IPS-18a (cell line): Measurements from ENCODE around the gene SF3A2.

Source experiments
- H3K27ac ChIP-seq: one replicate; pipeline ENCODE4 v1.5.1; 2013; ENCODE audit warnings: low read length
- H3K27me3 ChIP-seq: one replicate; pipeline ENCODE4 v1.6.1; 2013; ENCODE audit warnings: mild to moderate bottlenecking, low read length; ENCODE audit not compliant: control insufficient read depth, insufficient read depth
- H3K36me3 ChIP-seq: one replicate; pipeline ENCODE4 v1.6.1; 2013; ENCODE audit warnings: low read depth, low read length; ENCODE audit not compliant: control insufficient read depth
- H3K4me1 ChIP-seq: one replicate; pipeline ENCODE4 v1.6.1; 2013; ENCODE audit warnings: low read depth, low read length; ENCODE audit not compliant: control insufficient read depth
- H3K4me3 ChIP-seq: one replicate; pipeline ENCODE4 v1.5.1; 2013; ENCODE audit warnings: low read length
- H3K9ac ChIP-seq: one replicate; pipeline ENCODE4 v1.6.1; 2013; ENCODE audit warnings: mild to moderate bottlenecking, low read length, moderate library complexity
- H3K9me3 ChIP-seq: one replicate; pipeline ENCODE4 v1.6.1; 2013; ENCODE audit warnings: low read depth, low read length; ENCODE audit not compliant: control insufficient read depth

SF3A2 gene

DNA sequence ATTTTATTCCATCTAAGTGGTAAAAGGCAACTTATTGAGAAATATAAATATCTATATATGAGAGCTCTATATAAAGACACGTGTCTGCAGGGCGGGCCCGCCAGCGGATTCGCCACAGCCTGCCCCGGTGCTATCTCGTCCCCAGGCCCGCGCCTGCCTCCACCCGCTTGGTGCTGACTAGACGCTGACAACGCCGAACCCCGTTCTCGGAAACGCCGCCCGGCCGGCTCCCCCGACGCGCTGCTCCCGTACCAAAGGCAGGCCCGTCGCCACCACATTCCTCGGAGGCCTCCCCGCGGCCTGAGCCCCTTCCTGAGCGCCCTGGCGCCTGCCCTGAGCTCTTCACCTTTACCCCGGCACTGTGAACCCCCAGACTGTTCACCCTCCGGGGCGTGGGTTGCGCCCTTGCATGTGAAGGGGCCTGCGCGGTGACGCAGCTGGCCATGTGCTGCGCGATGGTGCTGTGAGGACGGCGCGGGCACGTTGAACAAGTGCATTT, 6.5 kb upstream of the SF3A2 start:
- Histone ChIP-seq H3K27me3 (no peaks in the 10 kb centered on the region), H3K36me3 (peaks cover 34% of the 10 kb centered on the region), H3K4me3 (no peak overlapping the region), H3K27ac (no peak overlapping the region), H3K9ac (no peak overlapping the region), H3K4me1 (no peaks in the 10 kb centered on the region), H3K9me3 (no peaks in the 10 kb centered on the region)

DNA sequence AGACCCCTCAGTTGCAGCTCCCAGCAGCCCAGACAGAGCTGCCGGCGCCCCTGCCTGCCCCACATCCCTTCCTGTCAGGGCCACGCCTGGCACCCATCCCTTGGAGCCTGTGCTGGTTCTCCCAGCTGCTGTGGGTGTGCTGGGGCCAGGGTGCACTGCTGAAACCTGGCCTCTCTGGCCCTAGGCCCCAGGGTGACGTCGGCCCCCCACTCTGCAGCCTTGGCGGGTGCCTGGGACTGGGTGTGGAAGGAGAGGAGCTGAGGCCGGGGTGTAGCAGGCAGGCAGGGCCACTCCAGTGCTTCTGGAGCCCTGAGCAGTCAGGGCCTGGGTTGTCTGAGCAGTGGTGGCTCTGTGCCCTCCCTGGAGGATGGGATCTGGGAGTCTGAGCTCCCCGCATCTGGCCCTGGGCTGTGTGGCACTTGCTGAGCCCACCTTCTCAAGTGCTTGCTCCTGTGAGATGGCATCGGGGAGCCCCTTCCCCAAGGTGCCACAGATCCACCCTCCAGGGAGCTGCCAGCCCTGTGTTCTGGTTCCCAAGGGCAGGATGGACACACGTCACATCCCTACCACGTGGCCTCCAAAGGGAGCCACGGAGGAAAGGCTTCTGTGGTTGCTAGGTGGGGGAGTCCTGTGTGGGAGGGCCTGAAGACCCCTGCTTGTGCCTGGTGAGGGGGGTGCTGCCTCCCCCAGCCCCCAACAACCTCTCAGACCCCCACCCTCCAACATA, 5.7 kb upstream of the SF3A2 start:
- no peaks in the 10 kb centered on the region for H3K4me1 ChIP-seq
- no peaks in the 10 kb centered on the region for H3K9me3 ChIP-seq
- peaks cover 30% of the 10 kb centered on the region for H3K36me3 ChIP-seq
- H3K27me3 ChIP-seq: no peaks in the 10 kb centered on the region
- H3K9ac ChIP-seq: no peak overlapping the region
- no peak overlapping the region for H3K27ac ChIP-seq
- no peak overlapping the region for H3K4me3 ChIP-seq

DNA sequence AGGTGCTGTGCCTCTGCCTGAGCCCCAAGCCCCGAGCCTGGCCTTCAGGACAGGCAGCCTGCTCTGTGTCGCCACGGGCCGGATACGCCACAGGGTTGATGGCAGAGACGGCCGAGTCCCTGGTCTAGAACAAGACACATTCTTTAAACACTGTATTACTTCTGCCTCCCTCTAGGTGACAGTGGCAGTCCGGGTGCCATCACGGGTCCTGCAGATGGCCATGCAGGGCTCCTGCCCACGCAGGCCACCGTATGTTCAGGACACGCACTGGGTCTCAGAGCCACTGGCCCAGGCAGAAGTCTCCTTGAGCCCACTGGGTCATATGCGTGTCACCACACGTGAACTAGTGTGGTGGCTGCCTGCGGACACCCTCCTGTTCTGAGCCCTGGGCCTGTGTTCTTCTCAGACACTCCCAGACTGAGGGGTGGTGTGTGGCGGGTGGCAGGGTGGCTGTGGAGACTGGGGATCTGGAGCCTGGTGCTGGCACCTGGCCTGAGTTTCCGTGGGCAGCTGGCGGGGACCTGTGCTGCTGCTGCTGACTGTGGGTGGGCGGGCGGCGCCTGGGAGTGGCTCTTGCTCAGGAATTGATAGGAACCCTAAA, 4.9 kb upstream of the SF3A2 start:
- no peak overlapping the region for H3K4me3 ChIP-seq
- peaks cover 28% of the 10 kb centered on the region for H3K36me3 ChIP-seq
- H3K9ac ChIP-seq: no peak overlapping the region
- H3K27ac ChIP-seq: no peak overlapping the region
- no peaks in the 10 kb centered on the region for H3K9me3 ChIP-seq
- no peaks in the 10 kb centered on the region for H3K27me3 ChIP-seq
- no peaks in the 10 kb centered on the region for H3K4me1 ChIP-seq

DNA sequence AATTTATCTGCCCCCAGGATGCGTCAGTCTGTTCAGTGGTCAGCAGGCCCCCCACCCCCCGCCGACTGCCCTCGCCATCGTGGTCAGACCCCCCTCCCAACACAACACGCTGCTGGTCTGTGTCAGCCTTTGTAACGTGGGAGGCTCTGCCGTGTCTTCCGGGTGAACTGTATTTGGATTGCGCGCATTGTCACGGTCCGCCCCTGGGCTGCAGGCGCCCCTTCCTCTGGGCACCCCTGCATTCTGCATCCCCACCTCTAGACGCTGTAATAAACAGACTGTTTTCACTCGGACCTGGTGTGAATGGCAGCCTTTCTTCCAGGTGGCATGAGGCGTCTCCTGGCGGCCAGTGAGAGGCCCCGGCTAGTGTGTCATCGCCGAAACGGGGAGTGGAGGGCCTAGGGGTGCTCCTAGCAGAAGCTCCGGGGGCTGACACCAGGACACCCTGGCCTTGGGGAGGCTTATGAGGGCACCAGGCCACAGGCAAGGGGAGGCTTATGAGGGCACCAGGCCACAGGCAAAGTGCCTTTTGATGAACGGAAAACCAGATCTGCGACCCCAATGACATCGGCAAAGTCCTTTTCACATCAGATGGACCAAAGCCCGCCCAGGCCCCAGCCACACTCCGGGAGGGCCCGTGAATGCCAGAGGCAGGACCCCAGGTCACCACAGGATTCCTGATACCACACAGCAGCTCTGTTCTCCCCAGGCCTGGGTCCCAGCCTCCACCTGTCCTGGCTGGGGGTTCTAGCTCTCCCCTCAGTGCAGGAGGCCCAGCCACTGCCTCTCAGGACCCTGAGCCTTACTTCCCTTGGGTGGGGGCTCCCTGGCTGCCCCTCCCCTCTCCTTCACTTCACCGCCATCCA, 4.1 kb upstream of the SF3A2 start:
- H3K9me3 ChIP-seq: no peaks in the 10 kb centered on the region
- no peak overlapping the region for H3K9ac ChIP-seq
- peaks cover 2% of the 10 kb centered on the region for H3K4me1 ChIP-seq
- no peak overlapping the region for H3K4me3 ChIP-seq
- H3K27me3 ChIP-seq: no peaks in the 10 kb centered on the region
- H3K27ac ChIP-seq: no peak overlapping the region
- peaks cover 28% of the 10 kb centered on the region for H3K36me3 ChIP-seq

DNA sequence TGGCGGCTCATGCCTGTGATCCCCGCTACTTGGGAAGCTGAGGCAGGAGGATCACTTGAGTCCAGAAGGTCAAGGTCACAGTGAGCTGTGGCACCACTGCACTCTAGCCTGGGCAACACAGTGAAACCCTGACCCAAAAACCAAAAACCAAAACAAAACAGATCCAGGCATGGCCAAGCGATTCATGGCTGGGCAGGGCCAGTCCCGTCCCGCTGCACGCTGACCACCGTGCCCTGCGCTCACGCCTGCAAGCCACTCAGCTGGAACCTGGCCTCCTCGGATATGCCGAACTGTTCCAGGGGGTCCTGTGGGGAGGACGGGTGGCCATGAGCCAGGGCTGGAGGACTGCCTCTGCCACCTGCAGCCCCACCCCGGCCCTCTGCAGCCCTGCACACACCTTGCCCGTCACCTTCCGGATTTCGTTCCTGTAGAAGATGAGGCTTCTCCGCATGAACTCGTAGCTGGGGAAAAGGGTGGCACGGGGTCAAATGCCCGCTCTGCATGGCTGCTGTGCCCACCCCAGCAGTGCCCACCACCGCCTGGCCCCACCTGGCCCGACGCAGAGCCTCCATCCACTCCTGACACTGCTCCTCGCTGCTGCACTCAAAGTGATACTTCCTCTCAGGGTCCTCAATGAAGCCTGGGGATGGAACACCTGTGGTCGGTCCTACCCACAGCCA, 2.9 kb upstream of the SF3A2 start:
- Histone ChIP-seq H3K27me3 (no peaks in the 10 kb centered on the region), H3K27ac (no peak overlapping the region), H3K9me3 (no peaks in the 10 kb centered on the region), H3K4me3 (no peak overlapping the region), H3K9ac (no peak overlapping the region), H3K4me1 (peaks cover 15% of the 10 kb centered on the region), H3K36me3 (peaks cover 24% of the 10 kb centered on the region)

DNA sequence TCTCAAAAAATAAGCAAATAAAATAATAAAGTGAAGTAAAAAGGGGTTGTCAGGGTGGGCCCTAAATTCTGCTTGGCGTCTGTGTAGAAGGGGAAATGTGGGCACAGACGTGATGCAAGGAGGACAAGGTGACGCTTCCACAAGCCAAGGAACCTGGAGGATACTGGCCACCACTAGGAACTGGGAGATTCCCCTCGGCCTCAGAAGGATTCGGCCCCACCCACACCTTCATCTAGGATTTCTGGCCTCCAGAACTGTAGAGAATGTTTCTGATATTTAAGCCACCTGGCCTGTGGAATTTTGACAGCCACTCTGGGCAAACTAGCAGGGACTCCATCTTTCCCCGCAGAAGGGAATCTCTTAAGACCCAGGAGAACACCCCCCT, 1.6 kb upstream of the SF3A2 start:
- H3K27me3 ChIP-seq: no peaks in the 10 kb centered on the region
- peak overlapping the region; percentile 90 for H3K4me3 ChIP-seq
- H3K27ac ChIP-seq: peak overlapping the region; percentile 24
- H3K9ac ChIP-seq: peak overlapping the region; percentile 91
- H3K4me1 ChIP-seq: peaks cover 23% of the 10 kb centered on the region
- peaks cover 20% of the 10 kb centered on the region for H3K36me3 ChIP-seq
- no peaks in the 10 kb centered on the region for H3K9me3 ChIP-seq

DNA sequence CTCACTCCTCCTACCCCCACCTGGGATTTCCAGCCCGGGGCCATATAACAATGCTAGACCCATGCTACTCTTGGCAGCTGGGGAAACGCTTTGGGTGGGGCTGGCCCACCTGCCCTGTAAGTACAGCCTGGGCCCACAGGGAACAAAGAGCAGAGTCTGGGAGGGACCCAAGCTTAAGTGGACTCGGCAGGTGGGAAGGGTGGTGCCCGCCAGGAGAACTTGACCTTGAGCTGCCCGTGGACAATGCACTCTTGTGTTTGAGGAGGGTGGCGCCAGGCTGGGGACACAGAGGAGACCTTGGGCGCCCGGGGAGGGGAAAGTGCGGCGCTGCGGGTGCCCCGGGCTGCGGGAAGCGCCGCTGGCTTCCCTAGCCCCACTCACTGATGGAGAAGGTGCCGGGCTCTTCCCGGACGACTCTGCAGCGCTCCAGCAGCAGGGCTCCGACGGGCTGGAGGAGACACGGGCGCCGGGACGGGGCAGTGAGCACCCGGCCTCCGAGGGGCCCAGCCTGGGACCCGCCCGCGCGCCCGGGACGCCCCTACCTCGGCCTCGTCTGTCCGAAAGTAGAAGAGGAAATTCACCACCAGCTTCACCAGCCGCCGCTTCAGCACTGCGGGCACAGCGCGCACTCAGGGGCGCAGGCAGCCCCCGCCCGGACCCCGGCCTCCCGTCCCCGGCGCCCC, 1.1 kb upstream of the SF3A2 start:
- peaks cover 23% of the 10 kb centered on the region for H3K4me1 ChIP-seq
- H3K27ac ChIP-seq: peak overlapping the region; percentile 24
- H3K9me3 ChIP-seq: no peaks in the 10 kb centered on the region
- peak overlapping the region; percentile 90 for H3K4me3 ChIP-seq
- peak overlapping the region; percentile 91 for H3K9ac ChIP-seq
- H3K36me3 ChIP-seq: peaks cover 16% of the 10 kb centered on the region
- no peaks in the 10 kb centered on the region for H3K27me3 ChIP-seq

DNA sequence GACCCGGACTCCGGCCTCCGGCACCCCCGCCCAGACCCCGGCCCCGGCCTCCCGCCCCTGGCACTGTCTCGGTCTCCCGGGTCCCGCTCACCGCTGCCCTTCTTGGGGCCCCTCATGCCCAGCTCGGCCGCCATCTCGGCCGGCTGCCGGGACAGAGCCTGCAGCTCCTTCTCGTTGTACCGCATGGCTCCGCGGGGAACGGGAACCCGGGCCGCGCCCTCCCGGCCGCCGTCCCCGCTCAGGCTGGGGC, 635 bp upstream of the SF3A2 start:
- Histone ChIP-seq H3K27me3 (no peaks in the 10 kb centered on the region), H3K4me3 (peak overlapping the region; percentile 90), H3K9me3 (no peaks in the 10 kb centered on the region), H3K9ac (peak overlapping the region; percentile 91), H3K36me3 (peaks cover 16% of the 10 kb centered on the region), H3K27ac (no peak overlapping the region), H3K4me1 (peaks cover 23% of the 10 kb centered on the region)

DNA sequence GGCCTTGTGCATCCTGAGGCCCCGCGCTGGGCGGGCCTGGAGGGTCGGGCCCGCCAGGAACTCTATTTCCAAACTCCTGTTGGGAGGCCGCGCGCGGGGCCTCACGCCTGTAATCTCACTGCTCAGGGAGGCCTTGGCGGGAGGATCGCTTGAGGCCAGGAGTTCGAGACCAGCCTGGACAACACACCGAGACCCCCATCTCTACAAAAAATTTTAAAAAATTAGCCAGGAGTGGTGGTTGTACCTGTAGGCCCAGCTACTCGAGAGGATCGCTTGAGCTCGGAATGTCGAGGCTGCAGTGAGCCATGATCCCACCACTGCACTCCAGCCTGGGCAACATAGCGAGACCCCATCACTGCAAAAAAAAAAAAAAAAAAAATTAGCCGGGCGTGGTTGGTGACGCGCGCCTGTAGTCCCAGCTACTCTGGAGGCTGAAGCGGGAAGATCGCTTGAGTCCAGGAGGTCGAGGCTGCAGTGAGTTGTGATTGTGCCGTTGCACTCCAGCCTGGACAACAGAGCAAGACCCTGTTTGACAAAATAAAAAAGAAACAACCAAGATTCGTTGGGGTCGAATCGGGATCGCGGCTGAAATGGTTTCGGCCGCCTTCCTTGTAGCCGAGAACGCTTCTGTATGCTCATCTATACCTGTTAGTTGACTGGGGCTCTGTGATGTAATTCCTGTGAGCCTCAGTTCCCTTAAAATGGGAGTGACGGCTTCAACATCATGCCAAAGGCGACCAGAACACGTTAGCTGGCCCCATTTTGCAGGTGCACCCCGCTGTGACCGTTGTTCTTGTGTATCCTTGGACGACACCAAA, 636 bp downstream of the SF3A2 start:
- no peaks in the 10 kb centered on the region for H3K27me3 ChIP-seq
- H3K4me3 ChIP-seq: peak overlapping the region; percentile 90
- H3K4me1 ChIP-seq: peaks cover 23% of the 10 kb centered on the region
- H3K36me3 ChIP-seq: peaks cover 16% of the 10 kb centered on the region
- peak overlapping the region; percentile 91 for H3K9ac ChIP-seq
- H3K27ac ChIP-seq: peak overlapping the region; percentile 76
- no peaks in the 10 kb centered on the region for H3K9me3 ChIP-seq

DNA sequence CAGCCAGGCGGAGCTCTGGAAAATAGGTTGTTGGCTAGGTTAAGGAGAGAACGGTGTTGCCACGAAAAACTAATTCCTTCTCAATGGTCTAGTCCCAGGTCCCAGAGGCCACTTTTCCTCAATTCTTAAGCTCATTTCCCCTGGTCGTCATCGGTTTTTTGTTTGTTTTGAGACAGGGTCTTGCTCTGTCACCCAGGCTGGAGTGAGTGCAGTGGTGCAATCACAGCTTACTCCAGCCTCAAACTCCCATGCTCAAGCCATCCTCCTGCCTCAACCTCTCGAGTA, 1.2 kb downstream of the SF3A2 start:
- H3K27ac ChIP-seq: no peak overlapping the region
- peaks cover 23% of the 10 kb centered on the region for H3K4me1 ChIP-seq
- H3K27me3 ChIP-seq: no peaks in the 10 kb centered on the region
- no peak overlapping the region for H3K9ac ChIP-seq
- peak overlapping the region; percentile 90 for H3K4me3 ChIP-seq
- H3K36me3 ChIP-seq: peaks cover 12% of the 10 kb centered on the region
- no peaks in the 10 kb centered on the region for H3K9me3 ChIP-seq
